B cell (primary cell): ENCODE data around the gene ATP8B3.

ENCODE experiments used
- EZH2 ChIP-seq: IDR thresholded peaks from 2 replicates; pipeline ENCODE4 v1.6.1; 2012; ENCODE audit warnings: borderline replicate concordance, low read depth, mild to moderate bottlenecking, moderate library complexity, low read length; ENCODE audit not compliant: insufficient read depth, poor library complexity, severe bottlenecking
- TF ChIP-seq, protein P1 (sequence below): fragments of 200-600 bp; IDR thresholded peaks from one replicate; pipeline ENCODE4 v1.8.0; 2022; ENCODE audit warnings: antibody characterized with exemption, mild to moderate bottlenecking

DNA sequence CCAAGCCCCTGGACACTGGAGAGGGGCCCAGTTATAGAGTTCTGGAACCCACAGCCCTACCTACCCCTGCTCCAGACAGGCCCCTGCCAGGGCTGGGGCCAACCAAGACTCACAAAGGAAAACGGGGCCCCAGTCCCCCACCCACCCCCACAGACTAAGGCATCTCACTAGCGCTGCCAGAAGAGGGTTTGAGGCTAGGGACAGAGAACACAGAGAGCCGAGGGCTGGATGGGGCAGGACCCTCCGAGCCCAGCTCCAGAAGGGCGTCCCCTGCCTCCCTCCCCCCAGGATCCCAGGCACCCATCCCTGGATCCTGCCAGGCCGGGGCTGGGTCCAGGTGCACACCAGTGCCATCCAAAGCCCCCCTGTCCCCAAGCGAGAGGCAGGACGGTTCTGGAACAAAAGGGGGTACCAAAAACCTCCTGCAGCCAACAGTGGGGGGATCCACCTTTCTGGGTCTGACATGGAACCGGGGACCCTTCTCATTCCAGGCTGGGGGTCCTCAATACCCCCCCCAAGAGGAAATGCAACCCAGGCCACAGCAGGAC, 40.6 kb upstream of the ATP8B3 start:
- TF ChIP-seq, protein P1, sequence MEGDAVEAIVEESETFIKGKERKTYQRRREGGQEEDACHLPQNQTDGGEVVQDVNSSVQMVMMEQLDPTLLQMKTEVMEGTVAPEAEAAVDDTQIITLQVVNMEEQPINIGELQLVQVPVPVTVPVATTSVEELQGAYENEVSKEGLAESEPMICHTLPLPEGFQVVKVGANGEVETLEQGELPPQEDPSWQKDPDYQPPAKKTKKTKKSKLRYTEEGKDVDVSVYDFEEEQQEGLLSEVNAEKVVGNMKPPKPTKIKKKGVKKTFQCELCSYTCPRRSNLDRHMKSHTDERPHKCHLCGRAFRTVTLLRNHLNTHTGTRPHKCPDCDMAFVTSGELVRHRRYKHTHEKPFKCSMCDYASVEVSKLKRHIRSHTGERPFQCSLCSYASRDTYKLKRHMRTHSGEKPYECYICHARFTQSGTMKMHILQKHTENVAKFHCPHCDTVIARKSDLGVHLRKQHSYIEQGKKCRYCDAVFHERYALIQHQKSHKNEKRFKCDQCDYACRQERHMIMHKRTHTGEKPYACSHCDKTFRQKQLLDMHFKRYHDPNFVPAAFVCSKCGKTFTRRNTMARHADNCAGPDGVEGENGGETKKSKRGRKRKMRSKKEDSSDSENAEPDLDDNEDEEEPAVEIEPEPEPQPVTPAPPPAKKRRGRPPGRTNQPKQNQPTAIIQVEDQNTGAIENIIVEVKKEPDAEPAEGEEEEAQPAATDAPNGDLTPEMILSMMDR: no peak
- TF ChIP-seq EZH2: no peak
